ENCODE results near the gene GRAMD1C.

The GRAMD1C gene

DNA sequence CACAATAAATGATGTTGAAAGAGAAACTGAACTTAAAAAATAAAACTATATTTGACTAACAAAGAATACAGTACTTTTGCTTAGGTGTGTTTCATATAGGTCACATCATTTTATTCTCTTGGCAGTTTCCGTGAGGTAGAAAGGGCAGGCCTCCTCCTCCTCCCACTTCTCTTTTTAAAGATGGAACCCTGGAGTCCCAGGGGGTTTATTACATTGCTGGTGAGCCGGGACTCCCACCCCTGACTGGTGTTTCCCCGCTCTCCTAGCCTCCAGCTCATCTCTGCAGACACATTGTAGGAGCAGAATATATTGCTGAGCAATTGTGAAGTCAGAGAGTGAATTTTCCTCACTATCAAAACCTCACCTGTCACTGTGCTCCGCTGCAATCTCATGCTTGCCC is 139.2 kb downstream of the GRAMD1C start:
- H3K4me3 ChIP-seq (ENCODE audit: low read depth, low read length): no peak overlapping the region

DNA sequence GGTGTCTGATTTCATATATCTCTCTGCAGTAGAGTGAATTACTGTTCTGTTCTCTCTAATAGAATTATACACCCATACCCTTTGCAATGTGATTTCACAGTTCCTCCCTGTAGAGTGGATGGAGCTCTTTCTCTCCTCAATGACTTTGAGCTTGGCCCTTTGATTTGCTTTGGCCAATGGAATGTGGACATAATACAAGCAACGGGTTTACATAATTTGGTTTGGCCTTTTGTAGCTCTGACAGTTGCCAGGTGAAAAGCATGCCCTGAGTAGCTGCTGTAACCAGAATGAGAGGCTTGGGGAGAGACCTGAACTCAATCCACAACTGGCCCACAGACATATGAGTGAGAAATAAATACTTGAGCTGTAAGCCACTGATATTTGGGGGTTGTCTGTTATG is 141.3 kb downstream of the GRAMD1C start:
- no peak overlapping the region for H3K4me3 ChIP-seq (ENCODE audit: low read depth, low read length)
- TF ChIP-seq, protein P1, sequence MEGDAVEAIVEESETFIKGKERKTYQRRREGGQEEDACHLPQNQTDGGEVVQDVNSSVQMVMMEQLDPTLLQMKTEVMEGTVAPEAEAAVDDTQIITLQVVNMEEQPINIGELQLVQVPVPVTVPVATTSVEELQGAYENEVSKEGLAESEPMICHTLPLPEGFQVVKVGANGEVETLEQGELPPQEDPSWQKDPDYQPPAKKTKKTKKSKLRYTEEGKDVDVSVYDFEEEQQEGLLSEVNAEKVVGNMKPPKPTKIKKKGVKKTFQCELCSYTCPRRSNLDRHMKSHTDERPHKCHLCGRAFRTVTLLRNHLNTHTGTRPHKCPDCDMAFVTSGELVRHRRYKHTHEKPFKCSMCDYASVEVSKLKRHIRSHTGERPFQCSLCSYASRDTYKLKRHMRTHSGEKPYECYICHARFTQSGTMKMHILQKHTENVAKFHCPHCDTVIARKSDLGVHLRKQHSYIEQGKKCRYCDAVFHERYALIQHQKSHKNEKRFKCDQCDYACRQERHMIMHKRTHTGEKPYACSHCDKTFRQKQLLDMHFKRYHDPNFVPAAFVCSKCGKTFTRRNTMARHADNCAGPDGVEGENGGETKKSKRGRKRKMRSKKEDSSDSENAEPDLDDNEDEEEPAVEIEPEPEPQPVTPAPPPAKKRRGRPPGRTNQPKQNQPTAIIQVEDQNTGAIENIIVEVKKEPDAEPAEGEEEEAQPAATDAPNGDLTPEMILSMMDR (IDR thresholded peaks at IDR 0.05; ENCODE audit: low read depth, low read length): no peak

More for the DNA sequence above, 139.2 kb downstream of the GRAMD1C start:
- TF ChIP-seq, protein P1 (IDR thresholded peaks at IDR 0.05; ENCODE audit: low read depth, low read length): no peak

DNA sequence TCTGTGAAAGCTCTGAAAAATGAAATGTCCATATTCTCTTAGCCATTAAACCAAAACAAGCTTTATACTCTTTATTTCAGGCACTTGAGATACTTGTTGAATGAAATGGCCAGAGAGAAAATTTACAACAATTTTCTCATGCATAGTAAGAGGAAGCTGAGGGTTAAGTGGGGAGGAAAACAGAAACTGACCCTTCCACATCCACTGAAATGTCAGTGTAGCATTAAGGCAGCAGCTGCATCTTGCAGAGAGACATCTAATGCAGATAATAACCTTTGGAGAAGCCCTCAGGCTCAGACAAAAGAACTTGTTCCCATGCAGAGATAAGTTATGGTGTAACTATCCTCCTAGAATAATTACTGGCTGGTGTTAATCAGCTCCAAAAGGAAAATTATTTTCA is 143.2 kb downstream of the GRAMD1C start:
- no peak overlapping the region for H3K4me3 ChIP-seq (ENCODE audit: low read depth, low read length)
- TF ChIP-seq, protein P1 (IDR thresholded peaks at IDR 0.05; ENCODE audit: low read depth, low read length): no peak

DNA sequence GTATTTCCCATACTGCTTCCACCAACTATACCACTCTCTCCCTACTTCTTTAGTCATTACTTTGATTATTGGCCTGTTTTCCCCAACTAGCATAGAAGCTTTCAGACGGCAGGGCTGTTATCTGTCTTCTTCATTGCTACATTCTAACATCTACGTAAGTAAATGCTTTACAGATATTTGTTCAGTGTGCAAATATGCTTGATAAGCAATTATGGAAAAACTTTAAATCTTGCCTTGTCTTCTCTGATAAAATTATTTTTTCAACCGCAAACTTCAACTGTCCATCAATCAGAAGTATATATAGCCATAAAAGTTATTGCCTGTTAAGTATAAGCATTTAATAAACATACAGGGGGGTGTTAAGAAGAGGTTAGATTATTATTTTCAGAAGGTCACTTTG is 145.0 kb downstream of the GRAMD1C start:
- TF ChIP-seq, protein P1 (IDR thresholded peaks at IDR 0.05; ENCODE audit: low read depth, low read length): no peak
- no peak overlapping the region for H3K4me3 ChIP-seq (ENCODE audit: low read depth, low read length)

DNA sequence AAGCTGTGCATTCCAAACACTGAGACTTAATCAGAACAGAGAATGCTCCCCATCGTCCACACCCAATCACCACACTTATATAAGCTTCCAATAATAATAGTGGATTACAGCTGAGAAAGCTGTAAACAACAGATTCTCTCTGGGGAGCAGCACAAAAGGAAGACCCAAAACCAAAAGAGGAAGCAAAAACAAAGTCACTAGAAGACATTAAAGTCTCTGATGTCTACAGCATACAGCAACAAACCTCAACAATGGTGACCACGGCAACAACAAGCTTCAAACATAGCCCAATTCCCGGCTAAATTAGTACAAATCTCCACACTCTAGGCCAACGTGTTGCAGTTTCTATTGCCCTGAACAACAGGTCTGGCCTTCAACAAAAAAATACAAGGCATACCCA is 147.0 kb downstream of the GRAMD1C start:
- H3K4me3 ChIP-seq (ENCODE audit: low read depth, low read length): no peak overlapping the region
- TF ChIP-seq, protein P1 (IDR thresholded peaks at IDR 0.05; ENCODE audit: low read depth, low read length): no peak

All from WI38 (cell line).